ENCODE measurements around the gene FREM3.
"Not testable (repeated sequence)": the region's sequence is repeated elsewhere in the genome, so short reads cannot be mapped to it uniquely, and the experiment has no call there.

The FREM3 gene

DNA sequence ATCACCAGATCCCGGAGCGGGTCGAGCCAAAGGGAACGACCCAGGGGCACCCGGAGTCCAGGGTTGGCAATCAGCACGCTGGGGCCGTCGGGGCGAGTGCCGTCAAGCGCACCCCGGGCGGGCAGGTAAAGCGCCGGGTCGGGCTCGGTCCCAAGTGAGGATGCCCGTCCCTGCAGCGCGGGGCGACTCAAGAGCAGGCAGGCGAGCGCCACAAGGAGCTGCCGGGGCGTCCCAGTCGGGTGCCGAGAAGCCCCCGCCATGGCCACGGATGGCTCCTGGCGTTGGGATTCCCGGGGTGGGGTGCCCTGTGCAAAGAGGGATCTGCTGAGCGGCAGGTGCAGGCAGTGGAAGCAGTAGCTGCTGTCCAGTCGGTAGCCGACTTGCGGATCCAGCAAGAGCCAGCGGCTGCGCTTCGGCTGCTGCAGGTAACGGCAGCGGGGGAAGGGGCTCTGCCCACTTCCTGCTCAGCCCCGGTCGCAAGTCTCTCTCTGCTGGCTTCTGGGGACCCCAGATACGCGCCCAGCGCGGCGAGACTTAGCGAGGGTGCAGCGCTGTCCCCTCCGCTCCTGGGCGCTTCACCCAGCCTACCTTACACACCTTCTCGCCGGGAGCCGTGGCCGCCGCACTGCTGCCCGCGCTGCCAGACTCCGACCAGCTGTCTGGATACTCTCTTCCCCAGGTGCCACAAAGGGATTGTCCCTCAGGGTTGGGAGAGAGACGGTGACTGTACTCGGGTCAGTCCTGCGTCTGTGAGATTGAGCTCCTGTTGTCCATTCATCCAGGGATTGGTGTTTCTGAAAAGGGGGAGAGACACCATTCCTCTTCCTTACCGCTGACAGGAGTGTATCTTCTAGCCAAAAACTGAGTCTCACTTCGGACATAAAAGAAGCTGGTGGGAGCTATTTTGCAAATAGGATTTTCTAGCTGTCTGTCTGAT lies at the start of gene FREM3:
FREM3 (minus strand) TSS at position 260 of the 937 bp plus-strand sequence; CDS start at position 260, 0 bp downstream.
- in situ Hi-C loops (cut with MboI; ENCODE audit: low sequenced_read_pairs): no loop called here

DNA sequence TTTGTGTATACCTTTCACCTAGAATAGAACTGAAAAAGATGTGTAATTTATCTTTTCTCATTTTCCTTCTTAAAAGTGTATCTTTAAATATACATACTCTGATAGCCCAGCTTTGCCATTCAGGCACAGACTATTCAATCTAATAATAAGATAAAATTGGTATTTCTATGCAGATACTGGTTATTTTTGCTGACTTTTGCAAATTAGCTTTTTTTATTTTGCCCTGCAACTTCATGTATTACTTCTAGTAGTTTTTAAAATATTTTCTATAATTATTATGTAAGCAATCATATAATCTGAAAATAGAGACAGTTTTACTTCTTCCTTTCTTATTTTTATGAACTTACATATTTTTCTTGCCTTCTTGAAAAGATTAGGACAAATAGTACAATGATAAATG lies 45.4 kb upstream of the FREM3 start:
- in situ Hi-C loops (cut with MboI; ENCODE audit: low sequenced_read_pairs): no loop called here

DNA sequence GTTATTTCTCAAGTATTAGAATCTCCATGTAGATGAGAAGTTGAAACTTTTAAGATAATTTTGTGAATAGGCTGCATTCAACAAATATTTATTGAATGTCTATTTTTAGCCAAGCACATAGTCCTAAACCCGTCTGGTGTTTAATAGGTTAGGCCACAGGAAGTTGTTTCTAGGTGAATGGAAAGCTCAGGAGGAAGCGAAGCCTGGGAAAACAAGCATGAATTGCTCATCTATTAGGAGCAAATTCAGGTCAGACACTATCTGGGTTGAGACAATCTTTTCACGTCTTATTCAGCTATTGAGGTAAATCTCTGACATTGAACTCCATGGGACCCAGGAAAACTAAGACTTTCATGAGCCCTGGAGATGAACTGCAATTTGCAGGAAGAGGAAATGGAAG lies 43.1 kb upstream of the FREM3 start:
- in situ Hi-C loops (cut with MboI; ENCODE audit: low sequenced_read_pairs): no loop called here

- in situ Hi-C loops (cut with MboI; ENCODE audit: low sequenced_read_pairs): no loop called here
Measured at GRCh38 chr4:143742834-143743233, 42.4 kb upstream of the FREM3 start.

DNA sequence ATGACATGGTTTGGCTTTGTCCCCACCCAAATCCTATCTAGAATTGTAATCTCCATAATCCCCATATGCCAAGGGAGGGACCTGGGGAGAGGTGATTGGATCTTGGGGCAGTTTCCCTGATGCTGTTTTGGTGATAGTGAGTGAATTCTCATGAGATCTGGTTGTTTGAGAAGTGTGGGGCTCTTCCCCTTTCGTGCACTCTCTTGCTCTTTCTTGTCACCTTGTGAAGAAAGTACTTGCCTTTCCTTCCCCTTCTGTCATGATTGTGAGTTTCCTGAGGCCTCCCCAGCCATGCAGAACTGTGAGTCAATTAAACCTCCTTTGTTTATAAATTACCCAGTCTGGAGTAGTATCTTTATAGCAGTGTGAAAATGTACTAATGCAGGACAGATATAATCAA lies 36.4 kb upstream of the FREM3 start:
- in situ Hi-C loops (cut with MboI; ENCODE audit: low sequenced_read_pairs): no loop called here

DNA sequence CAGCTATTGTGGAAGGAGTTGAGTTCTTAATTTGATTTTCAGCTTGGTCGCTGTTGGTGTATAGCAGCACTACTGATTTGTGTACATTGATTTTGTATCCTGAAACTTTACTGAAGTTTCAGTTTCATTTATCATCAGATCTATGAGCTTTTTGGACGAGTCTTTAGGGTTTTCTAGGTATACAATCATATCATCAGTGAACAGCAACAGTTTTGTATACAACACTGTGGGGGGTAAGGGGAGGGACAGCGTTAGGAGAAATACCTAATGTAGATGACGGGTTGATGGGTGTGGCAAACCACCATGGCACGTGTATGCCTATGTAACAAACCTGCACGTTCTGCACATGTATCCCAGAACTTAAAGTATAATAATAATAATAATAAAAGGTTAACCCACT lies 35.6 kb upstream of the FREM3 start:
- in situ Hi-C loops (cut with MboI; ENCODE audit: low sequenced_read_pairs): not testable (repeated sequence)

GRCh38 chr4:143728166-143728565 lies 27.7 kb upstream of the FREM3 start:
- in situ Hi-C loops (cut with MboI; ENCODE audit: low sequenced_read_pairs): no loop called here

GRCh38 chr4:143726714-143727113 lies 26.2 kb upstream of the FREM3 start:
- in situ Hi-C loops (cut with MboI; ENCODE audit: low sequenced_read_pairs): no loop called here

- in situ Hi-C loops (cut with MboI; ENCODE audit: low sequenced_read_pairs): no loop called here
Measured at GRCh38 chr4:143721317-143721716, 20.8 kb upstream of the FREM3 start.

GRCh38 chr4:143718748-143719147 lies 18.3 kb upstream of the FREM3 start:
- in situ Hi-C loops (cut with MboI; ENCODE audit: low sequenced_read_pairs): not testable (repeated sequence)

DNA sequence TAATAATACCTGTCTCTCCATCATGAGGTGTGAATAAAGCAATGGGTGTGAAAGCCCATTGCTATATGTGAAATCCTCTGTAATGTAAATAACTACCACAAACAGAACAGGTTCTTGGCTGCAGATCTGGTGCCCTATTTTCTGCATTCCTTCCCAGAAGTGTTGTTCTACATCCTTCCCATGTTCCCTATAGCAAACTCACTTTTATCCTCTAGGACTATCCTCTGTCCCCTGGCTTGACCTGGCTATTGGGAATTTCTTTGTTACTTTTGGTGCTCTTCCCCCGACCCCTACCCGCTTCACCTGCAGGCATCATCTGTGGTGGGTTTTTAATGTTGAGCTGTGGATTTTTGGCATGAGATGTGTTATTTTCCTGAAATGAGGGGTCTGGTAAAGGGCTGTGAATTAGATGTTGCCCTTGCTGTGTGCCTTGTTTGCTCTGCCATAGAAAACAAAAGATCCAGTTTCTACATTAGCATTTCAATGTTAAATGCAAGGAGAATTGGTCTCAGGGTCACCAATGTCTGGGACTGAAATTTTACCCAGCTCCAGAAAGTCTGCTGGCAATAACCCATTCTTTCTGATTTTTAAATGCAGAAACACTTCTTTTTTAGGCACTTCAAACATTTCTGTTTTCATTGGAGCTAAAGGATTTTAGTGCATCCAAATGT lies 13.6 kb upstream of the FREM3 start:
- in situ Hi-C loops (cut with MboI; ENCODE audit: low sequenced_read_pairs): no loop called here

DNA sequence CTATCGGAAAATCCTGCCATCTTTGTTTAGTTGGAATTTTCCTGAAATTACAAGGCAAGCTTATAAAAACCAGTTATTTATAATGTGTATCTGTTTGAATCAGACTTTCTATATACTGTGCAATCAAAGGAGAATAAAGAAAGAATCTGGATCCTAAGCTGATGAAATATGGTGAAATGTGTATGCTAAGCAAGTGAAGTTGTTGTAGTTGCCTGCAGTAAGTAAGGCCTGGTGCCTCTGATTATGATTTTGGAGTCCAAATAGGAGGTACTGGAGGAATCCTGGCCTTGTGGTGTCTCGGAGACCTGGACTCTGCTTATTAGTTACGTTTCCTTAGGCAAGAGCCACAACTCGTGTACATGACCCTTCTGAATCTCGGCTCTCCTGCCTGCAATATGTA lies 13.1 kb upstream of the FREM3 start:
- in situ Hi-C loops (cut with MboI; ENCODE audit: low sequenced_read_pairs): no loop called here

DNA sequence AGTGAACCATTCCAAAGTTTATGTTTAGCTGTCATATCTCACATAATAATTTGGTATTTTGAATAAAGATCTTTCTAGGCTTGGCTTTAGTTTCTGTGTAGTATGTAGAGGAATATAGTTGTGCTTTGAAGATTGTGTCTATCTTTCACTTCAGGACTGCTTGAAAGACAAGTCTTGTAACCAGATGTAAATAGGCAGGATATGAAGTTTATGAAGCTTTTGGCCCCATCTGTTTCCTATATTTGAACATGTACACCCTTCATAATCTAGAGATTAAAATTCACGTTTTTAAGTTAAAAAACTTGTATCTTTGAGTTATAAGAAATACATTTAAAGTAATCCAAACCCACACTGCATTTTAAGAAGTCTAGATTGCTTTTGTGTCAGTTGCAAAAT lies 11.7 kb upstream of the FREM3 start:
- in situ Hi-C loops (cut with MboI; ENCODE audit: low sequenced_read_pairs): no loop called here

- in situ Hi-C loops (cut with MboI; ENCODE audit: low sequenced_read_pairs): no loop called here
Measured at GRCh38 chr4:143711543-143712154, 11.2 kb upstream of the FREM3 start.

DNA sequence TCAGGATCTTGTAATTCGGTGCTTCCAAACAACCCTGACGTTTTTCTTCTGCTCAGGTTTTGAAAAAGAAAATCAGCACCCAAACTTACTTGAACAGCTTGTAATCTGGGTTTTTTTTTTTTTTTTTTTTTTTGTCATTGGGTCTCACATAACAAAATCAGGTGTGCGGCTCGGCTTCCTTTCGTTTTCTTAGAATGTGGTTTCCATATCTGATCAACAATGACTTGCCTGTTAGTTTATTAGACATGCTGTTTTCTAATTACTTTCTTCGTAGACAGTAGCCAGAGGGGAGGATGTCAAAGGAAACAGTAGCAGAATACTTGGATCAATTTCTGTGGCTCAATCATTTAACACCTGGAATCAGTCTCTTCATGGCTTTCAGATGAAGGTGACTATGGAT lies 890 bp upstream of the FREM3 start:
- in situ Hi-C loops (cut with MboI; ENCODE audit: low sequenced_read_pairs): no loop called here

DNA sequence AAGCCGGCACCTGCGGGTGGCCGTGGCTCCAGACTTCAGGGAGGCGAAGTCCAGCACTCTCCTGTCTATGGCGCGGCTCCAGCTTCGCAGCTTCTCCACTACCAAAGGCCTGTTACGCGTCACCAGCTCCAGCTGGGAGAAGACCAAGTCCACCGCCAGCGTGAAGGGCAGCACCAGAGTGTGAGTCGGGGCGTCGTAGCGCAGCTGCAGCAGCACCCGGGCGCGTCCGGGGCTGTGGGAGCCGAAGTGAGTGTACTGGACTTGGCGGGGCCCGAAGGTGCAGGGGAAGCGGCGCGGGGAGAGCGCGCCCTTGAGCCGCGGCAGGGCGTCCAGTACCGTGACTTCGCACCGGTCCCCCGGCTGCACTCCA lies 444 bp downstream of the FREM3 start:
- in situ Hi-C loops (cut with MboI; ENCODE audit: low sequenced_read_pairs): no loop called here

- in situ Hi-C loops (cut with MboI; ENCODE audit: low sequenced_read_pairs): no loop called here
Measured at GRCh38 chr4:143699331-143700045, 987 bp downstream of the FREM3 start.

GRCh38 chr4:143693856-143694255 lies 6.6 kb downstream of the FREM3 start:
- in situ Hi-C loops (cut with MboI; ENCODE audit: low sequenced_read_pairs): no loop called here

DNA sequence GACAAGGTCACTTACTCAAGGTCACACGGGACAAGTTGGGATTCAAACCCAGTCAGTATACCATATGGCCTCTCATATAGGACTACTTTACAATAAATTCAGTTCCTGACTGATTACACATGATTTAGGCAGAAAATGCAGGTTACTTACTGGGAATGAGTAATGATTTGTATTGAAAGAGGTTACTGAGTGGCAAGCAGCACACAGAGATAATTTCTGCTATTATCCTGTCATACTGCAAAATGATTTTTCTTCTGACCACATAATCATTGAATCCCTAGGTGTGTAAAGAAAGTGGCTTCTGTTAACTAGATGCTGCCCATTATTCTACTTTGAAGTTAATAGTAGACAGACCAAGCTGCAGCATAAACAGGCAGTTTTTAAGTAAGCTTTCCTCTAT lies 8.2 kb downstream of the FREM3 start:
- in situ Hi-C loops (cut with MboI; ENCODE audit: low sequenced_read_pairs): no loop called here

DNA sequence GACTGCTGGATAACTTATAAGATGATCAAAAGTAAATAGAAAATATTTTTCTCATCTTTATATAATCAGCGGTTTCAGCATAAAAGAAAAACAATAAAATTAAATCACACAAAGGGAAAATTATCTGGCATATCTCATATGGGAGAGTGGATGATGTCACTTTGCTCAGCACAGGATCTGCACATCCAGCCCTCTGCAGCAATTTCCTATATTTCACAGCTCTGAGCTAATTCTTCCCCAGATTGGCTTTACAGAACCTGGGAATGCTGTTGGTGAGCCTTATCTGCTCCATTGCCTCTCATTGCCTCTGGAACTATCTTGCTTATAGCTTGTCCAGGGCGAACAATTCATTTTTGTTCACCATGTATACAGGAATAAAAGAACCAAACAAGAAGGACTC lies 21.0 kb downstream of the FREM3 start:
- in situ Hi-C loops (cut with MboI; ENCODE audit: low sequenced_read_pairs): no loop called here

- in situ Hi-C loops (cut with MboI; ENCODE audit: low sequenced_read_pairs): not testable (repeated sequence)
Measured at GRCh38 chr4:143673629-143674028, 26.8 kb downstream of the FREM3 start.
